Islet of Langerhans (tissue), 1 donor: ENCODE data around the gene PHKA2.
A peak's percentile ranks its signal among the peaks of the same experiment; 100 is the strongest.
"Not testable (repeated sequence)": the region's sequence is repeated elsewhere in the genome, so short reads cannot be mapped to it uniquely, and the experiment has no call there.

Source experiments
- FAIRE-seq: peaks from one replicate; lab custom pipeline; 2011; peaks lifted over from hg19 to GRCh38; lab: Jason Lieb, UNC

Gene PHKA2, protein sequence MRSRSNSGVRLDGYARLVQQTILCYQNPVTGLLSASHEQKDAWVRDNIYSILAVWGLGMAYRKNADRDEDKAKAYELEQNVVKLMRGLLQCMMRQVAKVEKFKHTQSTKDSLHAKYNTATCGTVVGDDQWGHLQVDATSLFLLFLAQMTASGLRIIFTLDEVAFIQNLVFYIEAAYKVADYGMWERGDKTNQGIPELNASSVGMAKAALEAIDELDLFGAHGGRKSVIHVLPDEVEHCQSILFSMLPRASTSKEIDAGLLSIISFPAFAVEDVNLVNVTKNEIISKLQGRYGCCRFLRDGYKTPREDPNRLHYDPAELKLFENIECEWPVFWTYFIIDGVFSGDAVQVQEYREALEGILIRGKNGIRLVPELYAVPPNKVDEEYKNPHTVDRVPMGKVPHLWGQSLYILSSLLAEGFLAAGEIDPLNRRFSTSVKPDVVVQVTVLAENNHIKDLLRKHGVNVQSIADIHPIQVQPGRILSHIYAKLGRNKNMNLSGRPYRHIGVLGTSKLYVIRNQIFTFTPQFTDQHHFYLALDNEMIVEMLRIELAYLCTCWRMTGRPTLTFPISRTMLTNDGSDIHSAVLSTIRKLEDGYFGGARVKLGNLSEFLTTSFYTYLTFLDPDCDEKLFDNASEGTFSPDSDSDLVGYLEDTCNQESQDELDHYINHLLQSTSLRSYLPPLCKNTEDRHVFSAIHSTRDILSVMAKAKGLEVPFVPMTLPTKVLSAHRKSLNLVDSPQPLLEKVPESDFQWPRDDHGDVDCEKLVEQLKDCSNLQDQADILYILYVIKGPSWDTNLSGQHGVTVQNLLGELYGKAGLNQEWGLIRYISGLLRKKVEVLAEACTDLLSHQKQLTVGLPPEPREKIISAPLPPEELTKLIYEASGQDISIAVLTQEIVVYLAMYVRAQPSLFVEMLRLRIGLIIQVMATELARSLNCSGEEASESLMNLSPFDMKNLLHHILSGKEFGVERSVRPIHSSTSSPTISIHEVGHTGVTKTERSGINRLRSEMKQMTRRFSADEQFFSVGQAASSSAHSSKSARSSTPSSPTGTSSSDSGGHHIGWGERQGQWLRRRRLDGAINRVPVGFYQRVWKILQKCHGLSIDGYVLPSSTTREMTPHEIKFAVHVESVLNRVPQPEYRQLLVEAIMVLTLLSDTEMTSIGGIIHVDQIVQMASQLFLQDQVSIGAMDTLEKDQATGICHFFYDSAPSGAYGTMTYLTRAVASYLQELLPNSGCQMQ

DNA sequence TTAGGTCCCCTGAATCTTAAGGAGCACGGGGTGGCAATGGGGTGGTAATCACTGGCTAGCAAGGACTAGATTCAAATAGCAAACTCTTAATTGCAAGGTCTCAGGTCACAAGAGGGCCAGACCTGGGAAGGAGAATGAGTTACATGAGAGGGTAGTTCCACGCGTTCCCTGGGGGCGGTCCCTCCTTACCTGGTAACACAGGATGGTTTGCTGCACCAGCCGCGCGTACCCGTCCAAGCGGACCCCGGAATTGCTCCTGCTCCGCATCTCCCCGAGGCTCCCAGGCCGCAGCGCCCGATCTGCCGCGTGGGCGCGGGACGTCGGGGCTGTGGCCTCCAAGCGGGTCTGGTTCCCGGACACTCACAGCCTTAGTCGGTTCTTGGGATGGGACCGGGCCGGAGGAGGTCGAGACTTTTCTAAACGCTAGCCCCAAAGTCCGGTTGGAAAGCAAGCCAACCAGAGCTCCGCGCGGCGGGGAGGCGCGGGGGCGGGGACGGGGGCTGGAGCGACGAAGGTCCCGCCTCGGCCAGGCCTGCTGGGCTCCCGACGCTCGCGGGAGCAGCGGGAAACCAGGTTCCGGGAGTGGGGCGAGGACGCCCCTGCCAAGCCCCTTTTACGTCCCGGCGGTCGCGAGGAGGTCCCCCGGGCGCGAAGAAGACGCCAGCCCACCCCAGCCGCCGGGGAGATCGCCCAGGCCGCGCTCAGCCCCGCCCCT is at the start of gene PHKA2:
Gene PHKA2, minus strand, starts transcription at position 449 of the 715 bp plus-strand sequence. Its CDS starts 182 bp downstream, at position 267.
- FAIRE-seq: no peak

DNA sequence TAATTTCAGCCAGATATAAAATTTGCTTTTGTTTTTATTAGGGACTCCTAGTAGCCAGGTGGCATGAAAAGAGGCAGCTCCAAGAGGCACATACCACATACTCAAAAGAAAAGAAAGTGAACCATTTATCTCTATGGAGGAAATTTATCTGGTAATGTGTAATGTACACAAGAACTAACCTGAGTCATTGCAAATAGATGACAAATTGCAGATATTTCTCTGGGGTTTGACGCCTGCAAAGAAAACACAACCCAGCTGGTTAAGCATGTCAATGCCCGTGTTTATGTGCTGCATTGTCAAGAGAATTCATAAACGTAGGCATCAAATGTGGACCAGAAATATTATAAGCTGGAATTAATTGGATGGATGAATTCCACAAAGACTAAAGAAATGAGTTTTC is 46.9 kb upstream of the PHKA2 start:
- no peak for FAIRE-seq

DNA sequence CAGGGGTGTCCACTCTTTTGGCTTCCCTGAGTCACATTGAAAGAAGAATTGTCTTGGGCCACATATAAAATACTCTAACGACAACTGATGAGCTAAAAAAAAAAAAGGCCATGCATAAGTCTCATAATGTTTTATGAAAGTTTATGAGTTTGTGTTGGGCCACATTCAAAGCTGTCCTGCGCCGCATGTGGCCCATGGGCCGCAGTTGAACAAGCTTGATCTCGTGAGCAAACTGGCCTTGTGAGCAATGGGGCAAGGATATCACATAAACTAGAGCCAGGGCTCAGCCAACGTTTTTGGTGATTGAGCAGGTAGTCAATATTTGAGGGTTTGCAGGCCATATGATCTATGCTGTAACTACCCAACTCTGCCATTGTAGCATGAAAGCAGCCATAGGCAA is 44.6 kb upstream of the PHKA2 start:
- FAIRE-seq: no peak

DNA sequence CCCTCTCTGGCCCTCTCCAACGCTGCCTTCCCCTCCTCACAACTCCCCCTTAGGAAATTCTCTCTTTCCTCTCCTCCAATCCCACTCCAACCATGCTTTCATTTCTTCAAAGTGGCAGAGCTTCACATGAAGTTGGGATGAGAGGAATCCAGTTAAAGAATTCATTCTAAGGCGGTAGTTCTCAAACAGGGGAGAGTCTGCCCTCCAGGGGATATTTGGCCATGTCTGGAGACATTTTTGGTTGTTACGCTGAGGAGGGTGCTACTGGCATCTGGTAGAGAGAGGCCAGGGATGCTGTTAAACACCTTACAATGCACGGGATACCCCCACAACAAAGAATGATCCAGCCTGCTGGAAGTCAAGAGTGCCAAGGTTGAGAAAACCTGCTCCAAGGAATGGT is 40.5 kb upstream of the PHKA2 start:
- no peak for FAIRE-seq

GRCh38 chrX:19019996-19020395 is 36.1 kb upstream of the PHKA2 start:
- FAIRE-seq: no peak

DNA sequence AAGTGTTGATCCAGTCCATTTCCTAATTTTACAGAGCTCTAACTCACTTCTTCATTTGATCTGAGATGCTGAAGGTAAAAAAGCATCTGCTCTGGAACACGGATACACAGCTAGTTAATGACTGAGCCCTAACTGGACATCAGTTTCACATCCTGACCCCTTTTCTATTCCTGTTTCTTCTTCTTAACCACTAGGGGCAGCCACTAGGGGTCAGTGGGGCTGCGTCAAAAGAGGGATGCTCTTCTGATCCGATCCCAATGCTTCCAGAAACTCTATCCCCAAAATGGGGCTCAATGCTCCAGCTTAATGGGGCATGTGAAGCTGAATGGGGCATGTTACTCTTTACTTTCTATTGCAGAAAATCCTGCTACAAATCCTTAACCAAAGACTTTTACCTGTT is 33.4 kb upstream of the PHKA2 start:
- no peak for FAIRE-seq

DNA sequence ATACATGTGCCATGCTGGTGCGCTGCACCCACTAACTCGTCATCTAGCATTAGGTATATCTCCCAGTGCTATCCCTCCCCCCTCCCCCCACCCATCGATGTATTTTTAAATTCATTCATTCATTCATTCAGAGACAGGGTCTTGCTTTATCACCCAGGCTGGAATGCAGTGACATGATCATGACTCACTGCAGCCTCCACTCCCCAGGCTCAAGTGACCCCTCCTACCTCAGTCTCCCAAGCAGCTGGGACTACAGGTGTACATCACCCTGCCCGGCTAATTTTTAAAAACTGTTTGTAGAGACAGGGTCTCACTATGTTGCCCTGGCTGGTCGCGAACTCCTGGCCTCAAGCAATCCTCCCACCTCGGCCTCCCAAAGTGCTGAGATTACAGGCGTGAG is 32.7 kb upstream of the PHKA2 start:
- FAIRE-seq: not testable (repeated sequence)

DNA sequence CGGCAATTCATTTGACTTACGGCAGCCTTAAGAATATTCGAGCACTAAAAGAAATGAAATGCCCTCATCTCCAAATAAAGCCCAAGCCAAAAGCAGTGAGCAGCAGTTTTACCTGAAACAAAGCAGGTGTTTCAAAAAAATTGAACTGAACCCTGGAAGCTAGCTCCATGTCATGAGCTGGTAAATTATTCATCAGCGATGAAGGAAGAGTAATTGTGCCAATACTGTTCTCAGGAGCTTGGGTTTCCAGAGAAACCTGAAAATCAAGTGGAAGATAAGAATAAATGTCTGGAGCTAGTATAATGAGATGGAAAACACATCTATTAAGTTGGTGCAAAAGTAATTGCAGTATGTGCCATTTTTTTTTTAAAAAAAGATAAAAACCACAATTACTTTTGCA is 24.0 kb upstream of the PHKA2 start:
- FAIRE-seq: peak; percentile 82

- FAIRE-seq: peak; percentile 60
Observed at GRCh38 chrX:19007011-19007410, 23.1 kb upstream of the PHKA2 start.

GRCh38 chrX:19005909-19006308 is 22.0 kb upstream of the PHKA2 start:
- FAIRE-seq: no peak

- FAIRE-seq: no peak
Observed at GRCh38 chrX:19003756-19004155, 19.8 kb upstream of the PHKA2 start.

- no peak for FAIRE-seq
Observed at GRCh38 chrX:18998653-18999052, 14.7 kb upstream of the PHKA2 start.

DNA sequence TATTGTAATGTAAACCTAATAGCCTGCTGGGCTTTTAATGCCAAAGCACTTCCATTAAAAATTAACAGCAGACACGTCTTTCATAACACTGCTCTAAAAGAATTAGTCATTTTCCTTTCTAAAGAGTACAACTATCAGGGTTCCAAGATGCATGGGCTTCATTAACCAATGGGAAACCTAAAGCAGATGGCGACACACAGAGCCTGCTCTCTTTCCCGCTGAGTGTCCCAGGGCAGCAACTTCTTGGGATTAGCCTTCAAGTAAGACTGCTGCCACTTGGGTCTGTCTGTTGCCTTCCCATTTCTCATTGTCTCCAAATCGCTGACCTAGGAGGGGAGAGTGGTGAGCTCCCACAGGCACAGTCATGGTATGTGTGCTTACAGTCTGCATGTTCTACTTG is 14.0 kb upstream of the PHKA2 start:
- FAIRE-seq: no peak

- FAIRE-seq: no peak
Observed at GRCh38 chrX:18996536-18996935, 12.6 kb upstream of the PHKA2 start.

- no peak for FAIRE-seq
Observed at GRCh38 chrX:18995221-18995620, 11.3 kb upstream of the PHKA2 start.

DNA sequence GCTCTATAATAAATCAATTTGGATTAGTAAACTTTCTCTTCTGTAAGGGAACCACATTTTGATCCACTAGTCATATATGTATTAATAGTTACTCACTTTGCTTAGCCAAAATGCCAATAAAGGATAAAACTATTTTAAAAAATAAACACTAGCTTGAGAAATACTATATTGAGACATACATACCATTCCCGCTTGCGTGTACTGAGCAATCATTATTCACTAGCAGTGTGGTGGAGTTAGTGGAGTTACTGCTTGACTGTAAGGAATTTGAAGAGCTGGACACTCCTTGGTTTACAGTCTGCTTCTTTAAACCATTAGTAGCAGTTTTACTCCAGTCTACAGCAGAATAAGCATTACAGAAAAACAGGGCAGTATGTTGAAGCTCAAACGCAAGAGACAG is 10.8 kb upstream of the PHKA2 start:
- FAIRE-seq: no peak

- FAIRE-seq: peak; percentile 61
Observed at GRCh38 chrX:18992829-18993228, 8.9 kb upstream of the PHKA2 start.

GRCh38 chrX:18985186-18985435 is 1.2 kb upstream of the PHKA2 start:
- FAIRE-seq: no peak

GRCh38 chrX:18984381-18985185 is 669 bp upstream of the PHKA2 start:
- no peak for FAIRE-seq

GRCh38 chrX:18981124-18981807 is 2.6 kb downstream of the PHKA2 start:
- no peak for FAIRE-seq

GRCh38 chrX:18980262-18980661 is 3.7 kb downstream of the PHKA2 start:
- FAIRE-seq: not testable (repeated sequence)
